GM18508 (cell line): ENCODE measurements around the gene RAB8B.

Source experiments
- ATAC-seq: cut with Tn5 transposase; IDR thresholded peaks from one replicate; pipeline ENCODE4 v1.9.1; 2021; ENCODE audit warnings: moderate number of reproducible peaks; ENCODE audit not compliant: insufficient read depth, unreplicated experiment

The RAB8B gene

DNA sequence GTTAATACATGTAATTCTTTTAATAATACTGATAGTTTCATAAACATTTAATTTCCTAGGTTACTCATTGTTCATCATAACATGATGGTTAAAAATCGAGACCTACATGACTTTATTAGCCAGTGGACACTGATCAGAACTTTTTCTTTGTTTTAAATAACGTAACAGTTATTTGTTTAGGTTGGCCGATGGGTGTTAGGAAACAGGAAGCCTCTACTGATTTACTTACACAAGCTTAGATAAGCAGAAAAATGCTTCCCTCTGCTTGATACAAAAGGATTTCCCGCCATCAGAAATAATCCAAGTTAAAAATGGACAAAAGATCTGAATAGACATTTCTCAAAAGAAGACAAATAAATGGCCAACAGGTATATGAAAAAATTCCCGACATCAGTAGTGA lies 71.4 kb downstream of the RAB8B start:
- ATAC-seq = no peak

GRCh38 chr15:63261311-63261710 lies 71.9 kb downstream of the RAB8B start:
- no peak for ATAC-seq

DNA sequence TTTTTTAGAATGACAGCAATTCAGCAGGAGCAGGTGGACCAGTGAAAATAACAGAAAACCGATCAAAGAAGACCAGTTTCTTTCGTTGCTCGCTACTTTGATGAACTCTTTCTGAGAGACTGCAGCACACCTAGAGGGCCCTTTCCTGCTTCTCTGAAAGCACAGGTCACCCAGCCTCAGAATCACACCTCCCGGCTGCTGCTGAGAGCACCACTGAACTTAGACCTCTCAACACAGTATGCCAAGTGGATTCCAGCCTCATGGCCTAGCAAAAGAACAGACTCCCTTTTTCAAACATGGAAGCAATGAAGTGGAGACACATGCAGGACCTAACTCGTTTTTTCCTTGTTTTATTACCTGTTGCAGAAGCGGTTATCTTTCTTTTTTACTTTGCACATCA lies 74.1 kb downstream of the RAB8B start:
- no peak for ATAC-seq

DNA sequence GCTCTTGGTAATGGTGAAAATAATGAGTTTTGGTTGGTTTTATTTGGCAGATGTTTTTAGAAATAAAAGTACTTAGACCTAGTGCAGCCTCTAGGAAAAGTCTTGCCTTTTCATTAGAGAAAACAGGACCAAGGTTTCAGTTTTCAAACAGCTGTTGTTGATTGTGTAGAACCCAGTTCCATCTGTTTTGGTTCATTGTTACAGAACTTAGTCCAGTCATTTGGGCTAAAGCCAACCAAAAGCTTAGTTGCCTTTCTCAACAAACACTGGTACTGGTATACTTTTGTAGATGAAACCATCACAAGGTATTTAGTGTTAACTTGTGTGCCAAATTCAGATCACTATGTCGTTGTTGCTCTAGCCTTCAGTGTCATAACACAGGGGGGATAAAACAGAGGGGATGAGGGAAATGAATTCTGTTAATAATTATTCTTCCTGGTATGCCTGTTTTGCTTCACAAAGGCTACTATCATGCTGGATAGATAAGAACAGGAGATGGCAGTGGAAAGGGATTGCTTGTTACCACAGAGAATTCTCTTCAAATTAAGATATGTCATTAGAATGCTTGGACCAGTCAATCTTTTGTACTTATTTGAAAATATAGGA lies 75.4 kb downstream of the RAB8B start:
- no peak for ATAC-seq

DNA sequence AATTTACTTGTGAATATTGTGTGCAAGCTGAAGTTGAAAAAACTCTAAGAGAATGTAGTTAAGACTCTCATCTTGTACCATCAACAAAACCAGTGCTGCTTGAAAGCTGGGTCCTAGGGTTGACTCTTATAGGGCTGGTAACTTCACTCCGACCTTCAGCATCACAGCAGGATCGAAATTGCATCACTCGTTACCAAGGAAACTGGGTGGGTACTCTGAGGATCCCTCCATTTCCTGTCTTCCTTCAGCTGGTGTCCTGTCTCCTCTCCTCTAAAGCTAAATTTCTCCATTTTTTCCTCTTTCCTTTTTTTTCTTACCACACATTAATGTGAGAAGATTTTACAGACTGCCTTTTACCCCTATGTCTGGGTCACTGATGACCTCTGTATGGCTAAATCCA lies 85.0 kb downstream of the RAB8B start:
- no peak for ATAC-seq

GRCh38 chr15:63276342-63277037 lies 87.1 kb downstream of the RAB8B start:
- ATAC-seq = no peak

DNA sequence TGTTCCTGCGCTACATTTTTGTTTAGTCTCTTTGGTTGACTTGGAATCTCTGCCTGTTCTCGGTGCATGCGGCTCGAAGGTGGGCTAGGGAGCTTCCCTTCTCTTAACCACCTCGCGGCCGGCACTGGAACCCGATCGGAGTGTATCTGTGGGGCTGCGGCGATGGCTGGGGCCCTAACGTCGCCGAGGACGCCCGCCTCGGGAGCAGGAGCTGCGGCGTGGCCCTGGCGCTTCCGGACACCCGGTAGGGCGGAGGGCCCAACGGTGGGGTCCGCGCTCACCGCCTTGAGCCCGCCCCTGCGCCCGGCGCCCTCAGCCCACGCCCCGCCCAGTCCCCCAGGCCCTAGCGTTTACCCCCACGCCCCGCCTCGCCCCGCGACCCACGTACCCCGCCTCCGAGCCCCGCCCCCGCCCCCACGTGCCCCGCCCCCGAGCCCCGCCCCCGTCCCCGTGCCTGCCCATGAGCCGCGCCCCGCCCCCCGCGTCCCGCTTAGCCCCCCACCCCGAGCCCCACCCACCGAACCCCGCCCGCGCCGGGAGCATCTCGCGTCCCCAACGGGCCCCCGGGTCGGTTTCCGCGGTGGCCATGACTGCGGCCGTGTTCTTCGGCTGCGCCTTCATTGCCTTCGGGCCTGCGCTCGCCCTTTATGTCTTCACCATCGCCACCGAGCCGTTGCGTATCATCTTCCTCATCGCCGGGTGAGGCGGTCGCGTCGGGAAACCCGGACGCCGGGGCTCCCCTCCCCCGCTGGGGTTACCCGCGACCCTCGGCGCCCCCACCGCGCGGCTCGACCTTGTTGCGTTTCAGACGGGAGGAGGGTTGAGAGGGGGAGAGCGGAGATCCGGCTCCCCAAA lies 87.9 kb downstream of the RAB8B start, which contains the start of gene APH1B:
TSS of gene APH1B (plus strand) at position 568 of the 855 bp plus-strand sequence. CDS start at position 587, 19 bp downstream.
- no peak for ATAC-seq

DNA sequence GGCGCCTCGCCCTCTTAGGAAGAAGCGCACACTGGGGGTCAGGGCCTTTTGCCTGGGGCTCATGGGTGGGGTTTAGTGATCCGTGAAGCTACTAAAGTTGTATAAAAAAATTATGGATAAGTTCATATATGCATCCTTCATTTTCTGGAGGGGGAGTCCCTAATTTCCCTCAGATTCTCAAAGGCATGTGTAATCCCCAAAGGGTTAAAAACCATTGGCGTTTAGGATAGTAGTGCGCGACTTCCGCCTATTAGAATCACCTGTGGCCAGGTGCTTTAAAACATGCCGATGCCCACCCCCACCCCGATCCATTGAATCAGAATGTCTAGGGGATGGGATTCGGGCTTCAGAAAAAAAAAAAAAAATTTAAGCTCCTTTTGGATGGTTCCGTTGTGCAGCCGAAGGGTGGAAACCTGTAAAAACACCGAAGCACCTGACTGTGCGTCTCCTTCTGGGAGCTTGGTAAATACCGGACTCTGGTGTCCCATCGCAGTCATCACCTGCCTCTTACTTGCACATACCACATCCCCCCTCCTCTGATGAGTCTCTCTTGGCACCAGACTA lies 88.6 kb downstream of the RAB8B start:
- ATAC-seq = no peak

DNA sequence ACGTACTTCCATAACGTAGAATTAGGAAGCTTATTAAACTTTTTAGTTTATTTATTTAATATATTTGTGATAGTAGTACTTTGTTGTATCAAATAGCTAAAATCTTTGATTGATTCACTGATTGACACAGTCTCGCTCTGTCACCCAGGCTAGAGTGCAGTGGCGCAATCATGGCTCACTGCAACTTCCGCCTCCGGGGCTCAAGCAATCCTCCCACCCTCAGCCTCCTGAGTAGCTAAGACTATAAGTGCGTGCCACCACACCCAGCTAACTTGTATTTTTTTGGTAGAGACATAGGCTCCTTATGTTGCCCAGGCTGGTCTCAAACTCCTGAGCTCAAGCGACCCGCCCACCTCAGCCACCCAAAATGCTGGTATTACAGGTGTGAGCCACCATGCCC lies 93.7 kb downstream of the RAB8B start:
- no peak for ATAC-seq

DNA sequence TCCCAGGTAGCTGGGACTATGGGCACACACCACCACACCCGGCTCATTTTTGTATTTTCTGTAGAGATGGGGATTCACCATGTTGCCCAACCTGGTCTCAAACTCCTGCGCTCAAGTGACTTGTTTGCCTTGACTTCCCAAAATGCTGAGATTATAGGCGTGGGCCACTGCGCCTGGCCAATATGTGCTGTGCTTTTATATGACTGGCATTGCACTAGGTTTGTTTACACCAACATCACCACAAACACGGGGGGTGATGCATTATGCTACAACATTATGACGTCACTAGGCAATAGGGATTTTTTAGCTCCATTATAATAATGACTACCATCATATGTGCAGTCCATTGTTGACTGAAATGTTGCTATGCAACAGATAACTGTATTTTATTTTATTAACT lies 94.9 kb downstream of the RAB8B start:
- no peak for ATAC-seq

DNA sequence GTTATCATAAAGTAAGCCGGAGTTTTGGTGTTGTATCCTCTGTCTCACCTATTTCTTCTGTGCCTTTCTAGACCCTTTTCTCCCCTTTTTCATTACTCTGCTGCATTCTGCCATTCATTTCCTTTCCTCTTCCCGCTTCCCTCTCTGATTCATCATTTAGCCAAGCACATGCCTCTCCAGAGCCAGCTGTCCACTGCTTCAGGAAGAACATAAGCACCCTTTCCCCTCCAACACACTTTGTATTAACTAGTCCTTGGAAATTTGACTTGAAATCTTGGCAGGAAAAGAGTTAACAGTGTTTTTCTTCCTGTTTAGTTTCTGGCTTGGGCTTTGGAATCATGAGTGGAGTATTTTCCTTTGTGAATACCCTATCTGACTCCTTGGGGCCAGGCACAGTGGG lies 97.7 kb downstream of the RAB8B start:
- no peak for ATAC-seq

- no peak for ATAC-seq
Observed at GRCh38 chr15:63288342-63288741, 98.9 kb downstream of the RAB8B start.

GRCh38 chr15:63288778-63289378 lies 99.5 kb downstream of the RAB8B start:
- no peak for ATAC-seq

DNA sequence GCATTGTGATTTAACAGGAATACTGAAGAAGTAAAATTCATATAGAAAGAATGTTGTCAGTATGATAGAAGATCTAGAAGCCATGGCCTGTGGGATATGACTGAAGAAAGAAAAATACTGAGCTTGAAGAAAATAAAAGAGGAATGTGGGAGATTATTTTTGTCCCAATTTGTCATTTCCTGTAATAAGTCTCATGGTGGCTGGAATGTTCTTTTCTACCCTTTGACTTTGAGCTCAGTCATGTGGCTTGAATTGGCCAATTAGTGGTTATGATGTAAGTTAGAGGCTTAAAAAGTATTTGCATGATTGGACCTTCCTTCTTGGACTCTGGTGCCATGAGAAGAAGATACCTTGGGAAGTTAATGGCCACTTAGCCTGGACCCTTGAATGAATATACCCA lies 102.1 kb downstream of the RAB8B start:
- no peak for ATAC-seq

GRCh38 chr15:63292241-63292640 lies 102.8 kb downstream of the RAB8B start:
- ATAC-seq = no peak

GRCh38 chr15:63292771-63293170 lies 103.4 kb downstream of the RAB8B start:
- ATAC-seq = no peak

GRCh38 chr15:63294359-63294758 lies 105.0 kb downstream of the RAB8B start:
- ATAC-seq = no peak

GRCh38 chr15:63295341-63295740 lies 105.9 kb downstream of the RAB8B start:
- no peak for ATAC-seq

DNA sequence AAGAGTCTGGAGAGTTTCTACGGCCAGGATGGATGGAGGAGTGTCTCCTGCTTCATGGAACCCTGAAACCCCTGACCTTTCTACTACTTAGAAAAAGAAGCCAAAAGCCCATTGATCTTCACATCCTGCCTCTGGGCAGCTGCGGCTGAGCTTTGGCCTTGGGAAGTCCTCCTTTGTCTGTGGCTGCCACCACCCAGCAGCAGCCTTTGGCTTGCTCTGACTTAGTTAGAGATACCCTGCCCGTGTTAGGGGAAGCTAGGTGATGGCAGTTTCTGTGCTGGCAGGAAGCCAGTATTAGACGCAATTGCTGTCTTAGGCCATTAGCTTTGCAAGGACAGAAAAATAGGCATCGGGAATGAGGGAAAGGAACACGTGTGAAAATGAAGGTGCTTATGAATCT lies 106.8 kb downstream of the RAB8B start:
- ATAC-seq = no peak

- no peak for ATAC-seq
Observed at GRCh38 chr15:63299943-63300575, 110.7 kb downstream of the RAB8B start.
